Stomach (tissue), 9 donors: Measurements from ENCODE around the gene NSF. TPM values are rescaled to one million over a fixed set of nuclear protein-coding genes. Genes with fewer than 3 reads are reported as not detected.

Experiments used
- DNase-seq, 2 donors: peaks; one replicate each; pipeline versions ENCODE4 v3.0.0 to v3.0.0-alpha.2; 2013 to 2019
- H3K27ac ChIP-seq, 5 donors: fragments of 200-600 bp in 4 of 5; sonication (generic) in 4 of 5; one replicate each; pipeline ENCODE4 v1.5.1; 2013 to 2019; ENCODE audit warnings: mild to moderate bottlenecking in 1 of 5, moderate library complexity in 1 of 5
- H3K27me3 ChIP-seq, 3 donors: fragments of 200-600 bp; sonication (generic); one replicate each; pipeline ENCODE4 v1.5.1; 2017 to 2019; ENCODE audit warnings: mixed run types in 1 of 3
- H3K36me3 ChIP-seq, 4 donors: fragments of 200-600 bp; sonication (generic); 1 replicate in 3 of 4; 2 replicates in 1 of 4; pipeline ENCODE4 v1.5.1; 2016 to 2019
- H3K4me1 ChIP-seq, 4 donors: fragments of 200-600 bp; sonication (generic); one replicate each; pipeline ENCODE4 v1.5.1; 2016 to 2019
- H3K4me3 ChIP-seq, 4 donors: fragments of 200-600 bp; sonication (generic) in 3 of 4; one replicate each; pipeline ENCODE4 v1.5.1; 2016 to 2019; ENCODE audit warnings: mild to moderate bottlenecking in 1 of 4
- H3K9me3 ChIP-seq, 4 donors: fragments of 200-600 bp; sonication (generic); one replicate each; pipeline ENCODE4 v1.5.1; 2016 to 2019
- CTCF ChIP-seq, 7 experiments: fragments of 450-650 bp in 4 of 7; fragments of 200-600 bp in 3 of 7; sonication (generic) in 3 of 7; IDR thresholded peaks; one replicate each; pipeline ENCODE4 v1.5.1; 2016 to 2019; ENCODE audit warnings: antibody characterized with exemption in 7 of 7, control low read depth in 2 of 7, mild to moderate bottlenecking in 1 of 7
- EP300 ChIP-seq: sonication (generic); formaldehyde crosslinking; IDR thresholded peaks from one replicate; pipeline ENCODE4 v1.6.1; 2017; ENCODE audit warnings: antibody characterized with exemption
- POLR2A ChIP-seq, 4 donors: fragments of 450-650 bp; IDR thresholded peaks; one replicate each; pipeline ENCODE4 v1.6.1; 2016; ENCODE audit warnings: antibody characterized with exemption in 4 of 4, control low read depth in 2 of 4, mild to moderate bottlenecking in 1 of 4, moderate library complexity in 1 of 4
- POLR2AphosphoS5 ChIP-seq, 3 donors: sonication (generic); formaldehyde crosslinking; IDR thresholded peaks; one replicate each; pipeline ENCODE4 v1.6.1; 2016; ENCODE audit warnings: antibody characterized with exemption in 3 of 3
- WGBS, 5 donors: extraction: QIAGEN DNeasy Blood & Tissue Kit in 3 of 5; methylation state at CpG; one replicate each; pipeline versions ENCODE4 v1.1.5 to v1.1.7; 2013 to 2018; 5-methylcytosine and 5-hydroxymethylcytosine counted together
- intact Hi-C: fragments of 100-400 bp; cut with DNase I; formaldehyde crosslinking; loops from one replicate; pipeline ENCODE4 v1.15.1; 2023; ENCODE audit warnings: low total_unique reads
- polyA plus RNA-seq, 3 donors: library from polyadenylated mRNA; stranded (reverse); fragments of 200-250 nt; gene quantifications; one replicate each; pipeline ENCODE4 v1.2.3, GENCODE V29; 2013
- total RNA-seq, 5 donors: library from RNA; depleted of rRNA; stranded (reverse); fragments of >200 nt; gene quantifications; one replicate each; pipeline versions ENCODE4 v1.1.0 to v1.2.3, GENCODE V29; 2014 to 2016
- donor health status: healthy with polysubstance abuse.
- donor health status: Bipolar disorder and iron deficiency.
- donor health status: healthy.

NSF gene
- total and polyA plus RNA-seq, 8 donors, result 7.0 to 75.2 (median 16.3) TPM

GRCh38 chr17:46785696-46786095 is 195.2 kb downstream of the NSF start:
- peaks cover 0 to 10% (median 0%) of the 10 kb centered on the region in 4 donors for H3K9me3 ChIP-seq
- no peaks in the 10 kb centered on the region for H3K4me1 ChIP-seq
- no peak overlapping the region for H3K27ac ChIP-seq
- TF ChIP-seq EP300 (no peak), CTCF (IDR thresholded peaks at IDR 0.05) (no peak), POLR2A (IDR thresholded peaks at IDR 0.05) (no peak), POLR2AphosphoS5 (IDR thresholded peaks at IDR 0.05) (no peak)
- peaks cover 0 to 21% (median 0%) of the 10 kb centered on the region in 3 donors for H3K27me3 ChIP-seq
- H3K36me3 ChIP-seq, result no peaks in the 10 kb centered on the region
- H3K4me3 ChIP-seq, result no peak overlapping the region
- 40 to 49% (median 42%) methylated on average over 7 of the region's 7 CpGs for WGBS, 5 donors
- peak in 1 of 2 donors; percentile 17 for DNase-seq
- intact Hi-C loops, result no loop called here

- no peaks in the 10 kb centered on the region for H3K4me1 ChIP-seq
- H3K36me3 ChIP-seq, result no peaks in the 10 kb centered on the region
- no peak overlapping the region for H3K27ac ChIP-seq
- TF ChIP-seq POLR2A (IDR thresholded peaks at IDR 0.05) (no peak), CTCF (IDR thresholded peaks at IDR 0.05) (no peak), POLR2AphosphoS5 (IDR thresholded peaks at IDR 0.05) (no peak), EP300 (no peak)
- intact Hi-C loops, result no loop called here
- DNase-seq, result no peak
- peaks cover 0 to 10% (median 0%) of the 10 kb centered on the region in 4 donors for H3K9me3 ChIP-seq
- no peak overlapping the region for H3K4me3 ChIP-seq
- peaks cover 0 to 39% (median 0%) of the 10 kb centered on the region in 3 donors for H3K27me3 ChIP-seq
- WGBS, 5 donors, result 91 to 96% (median 95%) methylated on average over 12 to 13 of the region's 13 CpGs
Measured at GRCh38 chr17:46787478-46787877, 197.0 kb downstream of the NSF start.

GRCh38 chr17:46788300-46788699 is 197.8 kb downstream of the NSF start:
- no peak for TF ChIP-seq CTCF (IDR thresholded peaks at IDR 0.05)
- TF ChIP-seq EP300, result no peak
- TF ChIP-seq POLR2AphosphoS5 (IDR thresholded peaks at IDR 0.05), result no peak
- TF ChIP-seq POLR2A (IDR thresholded peaks at IDR 0.05), result no peak
- peaks cover 0 to 46% (median 2%) of the 10 kb centered on the region in 3 donors for H3K27me3 ChIP-seq
- H3K27ac ChIP-seq, result no peak overlapping the region
- H3K36me3 ChIP-seq, result no peaks in the 10 kb centered on the region
- 86 to 96% (median 88%) methylated on average over 5 of the region's 5 CpGs for WGBS, 5 donors
- no peak overlapping the region for H3K4me3 ChIP-seq
- no peak for DNase-seq
- intact Hi-C loops, result no loop called here
- H3K9me3 ChIP-seq, result peaks cover 0 to 10% (median 0%) of the 10 kb centered on the region in 4 donors
- no peaks in the 10 kb centered on the region for H3K4me1 ChIP-seq

- no peaks in the 10 kb centered on the region for H3K36me3 ChIP-seq
- no peak overlapping the region for H3K4me3 ChIP-seq
- H3K27me3 ChIP-seq, result peaks cover 0 to 51% (median 4%) of the 10 kb centered on the region in 3 donors
- DNase-seq, result no peak
- no peak overlapping the region for H3K27ac ChIP-seq
- TF ChIP-seq POLR2A (IDR thresholded peaks at IDR 0.05) (no peak), EP300 (no peak), CTCF (IDR thresholded peaks at IDR 0.05) (no peak), POLR2AphosphoS5 (IDR thresholded peaks at IDR 0.05) (no peak)
- peaks cover 0 to 10% (median 0%) of the 10 kb centered on the region in 4 donors for H3K9me3 ChIP-seq
- no peaks in the 10 kb centered on the region for H3K4me1 ChIP-seq
- WGBS, 5 donors, result 83 to 91% (median 91%) methylated on average over 5 to 7 of the region's 7 CpGs
- intact Hi-C loops, result no loop called here
Measured at GRCh38 chr17:46788796-46789195, 198.3 kb downstream of the NSF start.
